ENCODE results near the gene ITPR2. TPM values are rescaled to one million over a fixed set of nuclear protein-coding genes. Genes with fewer than 3 reads are reported as not detected.

The ITPR2 gene
- total and polyA plus RNA-seq, 4 donors = 11.7 to 93.3 (median 35.4) TPM

DNA sequence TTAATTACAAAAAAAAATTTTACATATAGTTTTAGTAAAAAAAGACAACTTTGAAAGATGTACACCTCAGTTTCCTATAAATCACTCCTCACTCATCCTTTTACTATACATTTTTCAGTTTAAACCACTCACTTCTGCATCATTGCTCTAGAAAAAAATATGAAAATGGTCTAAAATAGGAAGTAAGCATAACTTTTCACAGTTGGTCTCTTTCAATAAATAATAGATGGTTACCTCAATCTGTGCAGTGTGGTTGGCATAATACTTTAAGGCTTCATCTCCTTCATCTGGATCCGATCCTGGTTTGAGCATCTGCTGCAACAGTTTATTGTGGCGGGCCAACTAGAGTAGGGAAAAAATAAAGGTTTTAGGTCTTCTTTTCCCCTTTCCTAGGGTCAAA is 389.7 kb downstream of the ITPR2 start:
- no peak overlapping the region for H3K27ac ChIP-seq (ENCODE audit: low read depth in 1 of 2, low read length in 2 of 2)
- no peaks in the 10 kb centered on the region for H3K9me3 ChIP-seq (ENCODE audit: control insufficient read depth in 4 of 4, low read length in 3 of 4)
- H3K4me1 ChIP-seq (ENCODE audit: control insufficient read depth in 4 of 4, insufficient read depth in 4 of 4, low read length in 3 of 4) = no peaks in the 10 kb centered on the region
- TF ChIP-seq YY1 (IDR thresholded peaks at IDR 0.05) (no peak), FOXA1 (IDR thresholded peaks at IDR 0.05) (no peak), RAD21 (IDR thresholded peaks at IDR 0.05) (no peak), SP1 (IDR thresholded peaks at IDR 0.05) (no peak), FOXA2 (IDR thresholded peaks at IDR 0.05) (no peak), EGR1 (IDR thresholded peaks at IDR 0.05; ENCODE audit: low read depth in 2 of 2) (no peak), HNF4G (IDR thresholded peaks at IDR 0.05) (no peak), JUND (IDR thresholded peaks at IDR 0.05) (no peak), TAF1 (conservative IDR thresholded peaks at IDR 0.05) (no peak), RXRA (IDR thresholded peaks at IDR 0.05) (no peak), HNF4A (conservative IDR thresholded peaks at IDR 0.05) (no peak), NR2F2 (IDR thresholded peaks at IDR 0.05) (no peak)
- TF ChIP-seq, protein P1, sequence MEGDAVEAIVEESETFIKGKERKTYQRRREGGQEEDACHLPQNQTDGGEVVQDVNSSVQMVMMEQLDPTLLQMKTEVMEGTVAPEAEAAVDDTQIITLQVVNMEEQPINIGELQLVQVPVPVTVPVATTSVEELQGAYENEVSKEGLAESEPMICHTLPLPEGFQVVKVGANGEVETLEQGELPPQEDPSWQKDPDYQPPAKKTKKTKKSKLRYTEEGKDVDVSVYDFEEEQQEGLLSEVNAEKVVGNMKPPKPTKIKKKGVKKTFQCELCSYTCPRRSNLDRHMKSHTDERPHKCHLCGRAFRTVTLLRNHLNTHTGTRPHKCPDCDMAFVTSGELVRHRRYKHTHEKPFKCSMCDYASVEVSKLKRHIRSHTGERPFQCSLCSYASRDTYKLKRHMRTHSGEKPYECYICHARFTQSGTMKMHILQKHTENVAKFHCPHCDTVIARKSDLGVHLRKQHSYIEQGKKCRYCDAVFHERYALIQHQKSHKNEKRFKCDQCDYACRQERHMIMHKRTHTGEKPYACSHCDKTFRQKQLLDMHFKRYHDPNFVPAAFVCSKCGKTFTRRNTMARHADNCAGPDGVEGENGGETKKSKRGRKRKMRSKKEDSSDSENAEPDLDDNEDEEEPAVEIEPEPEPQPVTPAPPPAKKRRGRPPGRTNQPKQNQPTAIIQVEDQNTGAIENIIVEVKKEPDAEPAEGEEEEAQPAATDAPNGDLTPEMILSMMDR (IDR thresholded peaks at IDR 0.05; ENCODE audit: low read depth, low read length, missing input control) = no peak
- TF ChIP-seq, protein P2, sequence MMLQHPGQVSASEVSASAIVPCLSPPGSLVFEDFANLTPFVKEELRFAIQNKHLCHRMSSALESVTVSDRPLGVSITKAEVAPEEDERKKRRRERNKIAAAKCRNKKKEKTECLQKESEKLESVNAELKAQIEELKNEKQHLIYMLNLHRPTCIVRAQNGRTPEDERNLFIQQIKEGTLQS (IDR thresholded peaks at IDR 0.05) = no peak
- TF ChIP-seq, protein P3, sequence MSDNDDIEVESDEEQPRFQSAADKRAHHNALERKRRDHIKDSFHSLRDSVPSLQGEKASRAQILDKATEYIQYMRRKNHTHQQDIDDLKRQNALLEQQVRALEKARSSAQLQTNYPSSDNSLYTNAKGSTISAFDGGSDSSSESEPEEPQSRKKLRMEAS (IDR thresholded peaks at IDR 0.05) = no peak
- no peak overlapping the region for H3K9ac ChIP-seq (ENCODE audit: low read depth in 1 of 2, low read length in 2 of 2)
- no peak for DNase-seq (ENCODE audit: low spot score)
- 100% methylated on average over 2 of the region's 2 CpGs for WGBS
- peaks cover 0 to 31% (median 26%) of the 10 kb centered on the region in 4 donors for H3K36me3 ChIP-seq (ENCODE audit: control insufficient read depth in 4 of 4, insufficient read depth in 3 of 4, low read depth in 1 of 4, low read length in 3 of 4)
- H3K27me3 ChIP-seq (ENCODE audit: control insufficient read depth in 4 of 4, insufficient read depth in 4 of 4, low read length in 3 of 4) = no peaks in the 10 kb centered on the region
- no peak overlapping the region for H3K4me3 ChIP-seq (ENCODE audit: low read depth in 1 of 3, low read length in 3 of 3)

DNA sequence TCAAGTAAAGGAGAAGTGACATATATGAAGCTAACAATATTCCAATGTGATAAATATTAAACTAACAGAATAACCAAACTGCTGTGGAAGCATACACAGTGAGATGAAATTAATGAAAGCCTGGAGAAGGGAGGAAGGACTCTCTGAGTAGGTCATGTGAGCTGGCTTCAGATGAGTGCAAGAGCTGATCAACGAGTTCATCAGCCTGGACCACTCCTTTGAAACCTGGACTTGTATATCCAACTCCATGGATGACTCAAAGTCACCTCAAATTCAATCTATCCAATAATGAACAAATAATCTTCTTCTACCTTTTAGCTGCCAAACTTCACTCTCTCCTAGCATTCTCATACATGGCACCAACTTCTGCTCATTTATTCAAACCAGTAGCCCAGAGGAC is 391.6 kb downstream of the ITPR2 start:
- Histone ChIP-seq H3K27me3 (ENCODE audit: control insufficient read depth in 4 of 4, insufficient read depth in 4 of 4, low read length in 3 of 4) (no peaks in the 10 kb centered on the region), H3K4me1 (ENCODE audit: control insufficient read depth in 4 of 4, insufficient read depth in 4 of 4, low read length in 3 of 4) (peaks cover 0 to 6% (median 2%) of the 10 kb centered on the region in 4 donors), H3K36me3 (ENCODE audit: control insufficient read depth in 4 of 4, insufficient read depth in 3 of 4, low read depth in 1 of 4, low read length in 3 of 4) (peaks cover 0 to 31% (median 24%) of the 10 kb centered on the region in 4 donors), H3K4me3 (ENCODE audit: low read depth in 1 of 3, low read length in 3 of 3) (no peak overlapping the region), H3K9me3 (ENCODE audit: control insufficient read depth in 4 of 4, low read length in 3 of 4) (no peaks in the 10 kb centered on the region), H3K9ac (ENCODE audit: low read depth in 1 of 2, low read length in 2 of 2) (no peak overlapping the region), H3K27ac (ENCODE audit: low read depth in 1 of 2, low read length in 2 of 2) (no peak overlapping the region)
- WGBS = 79% methylated on average over 1 of the region's 1 CpG
- TF ChIP-seq, protein P1 (IDR thresholded peaks at IDR 0.05; ENCODE audit: low read depth, low read length, missing input control) = no peak
- no peak for TF ChIP-seq NR2F2 (IDR thresholded peaks at IDR 0.05)
- no peak for TF ChIP-seq HNF4G (IDR thresholded peaks at IDR 0.05)
- no peak for TF ChIP-seq SP1 (IDR thresholded peaks at IDR 0.05)
- TF ChIP-seq, protein P3 (IDR thresholded peaks at IDR 0.05) = no peak
- TF ChIP-seq, protein P4, sequence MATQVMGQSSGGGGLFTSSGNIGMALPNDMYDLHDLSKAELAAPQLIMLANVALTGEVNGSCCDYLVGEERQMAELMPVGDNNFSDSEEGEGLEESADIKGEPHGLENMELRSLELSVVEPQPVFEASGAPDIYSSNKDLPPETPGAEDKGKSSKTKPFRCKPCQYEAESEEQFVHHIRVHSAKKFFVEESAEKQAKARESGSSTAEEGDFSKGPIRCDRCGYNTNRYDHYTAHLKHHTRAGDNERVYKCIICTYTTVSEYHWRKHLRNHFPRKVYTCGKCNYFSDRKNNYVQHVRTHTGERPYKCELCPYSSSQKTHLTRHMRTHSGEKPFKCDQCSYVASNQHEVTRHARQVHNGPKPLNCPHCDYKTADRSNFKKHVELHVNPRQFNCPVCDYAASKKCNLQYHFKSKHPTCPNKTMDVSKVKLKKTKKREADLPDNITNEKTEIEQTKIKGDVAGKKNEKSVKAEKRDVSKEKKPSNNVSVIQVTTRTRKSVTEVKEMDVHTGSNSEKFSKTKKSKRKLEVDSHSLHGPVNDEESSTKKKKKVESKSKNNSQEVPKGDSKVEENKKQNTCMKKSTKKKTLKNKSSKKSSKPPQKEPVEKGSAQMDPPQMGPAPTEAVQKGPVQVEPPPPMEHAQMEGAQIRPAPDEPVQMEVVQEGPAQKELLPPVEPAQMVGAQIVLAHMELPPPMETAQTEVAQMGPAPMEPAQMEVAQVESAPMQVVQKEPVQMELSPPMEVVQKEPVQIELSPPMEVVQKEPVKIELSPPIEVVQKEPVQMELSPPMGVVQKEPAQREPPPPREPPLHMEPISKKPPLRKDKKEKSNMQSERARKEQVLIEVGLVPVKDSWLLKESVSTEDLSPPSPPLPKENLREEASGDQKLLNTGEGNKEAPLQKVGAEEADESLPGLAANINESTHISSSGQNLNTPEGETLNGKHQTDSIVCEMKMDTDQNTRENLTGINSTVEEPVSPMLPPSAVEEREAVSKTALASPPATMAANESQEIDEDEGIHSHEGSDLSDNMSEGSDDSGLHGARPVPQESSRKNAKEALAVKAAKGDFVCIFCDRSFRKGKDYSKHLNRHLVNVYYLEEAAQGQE (IDR thresholded peaks at IDR 0.05) = no peak
- no peak for TF ChIP-seq JUND (IDR thresholded peaks at IDR 0.05)
- TF ChIP-seq, protein P5, sequence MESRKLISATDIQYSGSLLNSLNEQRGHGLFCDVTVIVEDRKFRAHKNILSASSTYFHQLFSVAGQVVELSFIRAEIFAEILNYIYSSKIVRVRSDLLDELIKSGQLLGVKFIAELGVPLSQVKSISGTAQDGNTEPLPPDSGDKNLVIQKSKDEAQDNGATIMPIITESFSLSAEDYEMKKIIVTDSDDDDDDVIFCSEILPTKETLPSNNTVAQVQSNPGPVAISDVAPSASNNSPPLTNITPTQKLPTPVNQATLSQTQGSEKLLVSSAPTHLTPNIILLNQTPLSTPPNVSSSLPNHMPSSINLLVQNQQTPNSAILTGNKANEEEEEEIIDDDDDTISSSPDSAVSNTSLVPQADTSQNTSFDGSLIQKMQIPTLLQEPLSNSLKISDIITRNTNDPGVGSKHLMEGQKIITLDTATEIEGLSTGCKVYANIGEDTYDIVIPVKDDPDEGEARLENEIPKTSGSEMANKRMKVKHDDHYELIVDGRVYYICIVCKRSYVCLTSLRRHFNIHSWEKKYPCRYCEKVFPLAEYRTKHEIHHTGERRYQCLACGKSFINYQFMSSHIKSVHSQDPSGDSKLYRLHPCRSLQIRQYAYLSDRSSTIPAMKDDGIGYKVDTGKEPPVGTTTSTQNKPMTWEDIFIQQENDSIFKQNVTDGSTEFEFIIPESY (IDR thresholded peaks at IDR 0.05) = no peak
- TF ChIP-seq GABPA (IDR thresholded peaks at IDR 0.05 in 1 of 2, conservative IDR thresholded peaks at IDR 0.05 in 1 of 2) = no peak
- no peak for TF ChIP-seq YY1 (IDR thresholded peaks at IDR 0.05)
- no peak for TF ChIP-seq FOXA2 (IDR thresholded peaks at IDR 0.05)
- DNase-seq (ENCODE audit: low spot score) = no peak
